Glutamatergic neuron (in vitro differentiated cells): ENCODE data around the gene FOLR2. TPM values are rescaled to one million over a fixed set of nuclear protein-coding genes. Genes with fewer than 3 reads are reported as not detected.

Experiments used
- DNase-seq: peaks from one replicate; pipeline ENCODE4 v3.0.0; 2022
- H3K27ac Mint-ChIP-seq: one replicate; pipeline ENCODE4 v1.8.0; 2020; ENCODE audit warnings: mild to moderate bottlenecking, mixed read lengths, inconsistent platforms; ENCODE audit not compliant: unreplicated experiment
- H3K27me3 Mint-ChIP-seq: one replicate; pipeline ENCODE4 v1.8.0; 2020; ENCODE audit warnings: mild to moderate bottlenecking, moderate library complexity, mixed read lengths, inconsistent platforms; ENCODE audit not compliant: unreplicated experiment
- H3K36me3 Mint-ChIP-seq: one replicate; pipeline ENCODE4 v1.8.0; 2020; ENCODE audit warnings: mild to moderate bottlenecking, mixed read lengths, inconsistent platforms; ENCODE audit not compliant: unreplicated experiment
- H3K4me1 Mint-ChIP-seq: one replicate; pipeline ENCODE4 v1.8.0; 2020; ENCODE audit warnings: mild to moderate bottlenecking, low read depth, mixed read lengths, inconsistent platforms; ENCODE audit not compliant: unreplicated experiment
- H3K4me3 Mint-ChIP-seq: one replicate; pipeline ENCODE4 v1.8.0; 2020; ENCODE audit warnings: mild to moderate bottlenecking, mixed read lengths, inconsistent platforms; ENCODE audit not compliant: unreplicated experiment
- H3K9me3 Mint-ChIP-seq: one replicate; pipeline ENCODE4 v1.8.0; 2020; ENCODE audit warnings: mild to moderate bottlenecking, moderate library complexity, mixed read lengths, inconsistent platforms; ENCODE audit not compliant: unreplicated experiment
- total RNA-seq: library from RNA; stranded (reverse); fragmentation: NEBNext Ultra II Directional; extraction: Animal tissue kit (Norgen Biotek cat#: 25700); gene quantifications from one replicate; pipeline ENCODE4 v1.2.1, GENCODE V29; 2021; ENCODE audit not compliant: unreplicated experiment
- TF ChIP-seq, protein P1 (sequence below): fragments of 200-600 bp; sonication (generic); IDR thresholded peaks from one replicate; pipeline ENCODE4 v1.5.0; 2021; ENCODE audit not compliant: partially characterized antibody, unreplicated experiment

FOLR2 gene
- total RNA-seq, 1 donor from 2014 or later, result not detected

DNA sequence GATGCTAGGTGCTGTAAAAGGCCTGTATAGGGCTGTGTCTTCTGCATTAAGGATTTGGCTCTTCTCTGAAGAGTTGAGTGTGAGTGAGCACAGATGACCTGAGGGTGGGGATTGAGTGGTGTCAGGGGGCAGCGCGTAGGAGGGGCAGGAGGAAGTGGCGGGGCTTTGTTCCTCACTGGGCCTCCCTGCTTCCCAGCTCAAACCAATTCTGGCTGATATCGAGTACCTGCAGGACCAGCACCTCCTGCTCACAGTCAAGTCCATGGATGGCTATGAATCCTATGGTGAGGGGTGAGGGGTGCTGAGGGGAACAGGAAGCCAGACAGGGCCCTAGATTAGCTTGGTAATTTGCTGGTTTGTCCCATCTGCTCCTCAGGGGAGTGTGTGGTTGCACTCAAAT lies 18.3 kb downstream of the FOLR2 start:
- H3K4me1 Mint-ChIP-seq, result peaks cover 2% of the 10 kb centered on the region
- no peaks in the 10 kb centered on the region for H3K36me3 Mint-ChIP-seq
- no peak overlapping the region for H3K27ac Mint-ChIP-seq
- H3K4me3 Mint-ChIP-seq, result no peak overlapping the region
- no peak for DNase-seq
- peaks cover 2% of the 10 kb centered on the region for H3K9me3 Mint-ChIP-seq
- TF ChIP-seq, protein P1, sequence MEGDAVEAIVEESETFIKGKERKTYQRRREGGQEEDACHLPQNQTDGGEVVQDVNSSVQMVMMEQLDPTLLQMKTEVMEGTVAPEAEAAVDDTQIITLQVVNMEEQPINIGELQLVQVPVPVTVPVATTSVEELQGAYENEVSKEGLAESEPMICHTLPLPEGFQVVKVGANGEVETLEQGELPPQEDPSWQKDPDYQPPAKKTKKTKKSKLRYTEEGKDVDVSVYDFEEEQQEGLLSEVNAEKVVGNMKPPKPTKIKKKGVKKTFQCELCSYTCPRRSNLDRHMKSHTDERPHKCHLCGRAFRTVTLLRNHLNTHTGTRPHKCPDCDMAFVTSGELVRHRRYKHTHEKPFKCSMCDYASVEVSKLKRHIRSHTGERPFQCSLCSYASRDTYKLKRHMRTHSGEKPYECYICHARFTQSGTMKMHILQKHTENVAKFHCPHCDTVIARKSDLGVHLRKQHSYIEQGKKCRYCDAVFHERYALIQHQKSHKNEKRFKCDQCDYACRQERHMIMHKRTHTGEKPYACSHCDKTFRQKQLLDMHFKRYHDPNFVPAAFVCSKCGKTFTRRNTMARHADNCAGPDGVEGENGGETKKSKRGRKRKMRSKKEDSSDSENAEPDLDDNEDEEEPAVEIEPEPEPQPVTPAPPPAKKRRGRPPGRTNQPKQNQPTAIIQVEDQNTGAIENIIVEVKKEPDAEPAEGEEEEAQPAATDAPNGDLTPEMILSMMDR, result no peak
- peaks cover 8% of the 10 kb centered on the region for H3K27me3 Mint-ChIP-seq

DNA sequence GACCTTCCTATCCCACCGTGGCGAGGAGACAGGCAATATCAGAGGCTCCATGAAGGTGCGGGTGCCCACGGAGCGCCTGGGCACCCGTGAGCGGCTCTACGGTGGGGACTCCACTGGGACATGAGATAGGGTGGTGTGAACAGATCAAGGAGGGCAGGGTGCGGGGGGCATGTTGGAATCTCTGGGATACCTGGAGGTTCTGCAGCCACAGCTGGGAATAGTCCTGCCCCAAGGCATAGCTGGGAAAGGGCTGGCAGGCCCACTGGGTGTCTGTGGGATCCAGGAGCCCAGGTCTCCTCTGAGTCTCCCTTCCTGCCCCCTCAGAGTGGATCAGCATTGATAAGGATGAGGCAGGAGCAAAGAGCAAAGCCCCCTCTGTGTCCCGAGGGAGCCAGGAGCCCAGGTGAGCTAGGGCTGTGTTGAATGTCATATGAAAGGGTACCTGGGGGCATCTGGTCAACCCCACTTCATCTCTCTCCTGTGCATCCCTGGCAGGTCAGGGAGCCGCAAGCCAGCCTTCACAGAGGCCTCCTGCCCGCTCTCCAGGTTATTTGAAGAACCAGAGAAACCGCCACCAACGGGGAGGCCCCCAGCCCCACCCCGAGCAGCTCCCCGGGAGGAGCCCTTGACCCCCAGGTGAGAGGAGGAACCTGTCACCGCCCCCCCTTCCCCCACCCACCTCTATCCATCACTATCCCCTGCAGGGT lies 18.9 kb downstream of the FOLR2 start:
- Mint-ChIP-seq H3K4me3 (no peak overlapping the region), H3K27me3 (peaks cover 11% of the 10 kb centered on the region), H3K36me3 (no peaks in the 10 kb centered on the region), H3K9me3 (peaks cover 2% of the 10 kb centered on the region), H3K4me1 (peaks cover 4% of the 10 kb centered on the region), H3K27ac (no peak overlapping the region)
- TF ChIP-seq, protein P1, result no peak
- DNase-seq, result no peak

DNA sequence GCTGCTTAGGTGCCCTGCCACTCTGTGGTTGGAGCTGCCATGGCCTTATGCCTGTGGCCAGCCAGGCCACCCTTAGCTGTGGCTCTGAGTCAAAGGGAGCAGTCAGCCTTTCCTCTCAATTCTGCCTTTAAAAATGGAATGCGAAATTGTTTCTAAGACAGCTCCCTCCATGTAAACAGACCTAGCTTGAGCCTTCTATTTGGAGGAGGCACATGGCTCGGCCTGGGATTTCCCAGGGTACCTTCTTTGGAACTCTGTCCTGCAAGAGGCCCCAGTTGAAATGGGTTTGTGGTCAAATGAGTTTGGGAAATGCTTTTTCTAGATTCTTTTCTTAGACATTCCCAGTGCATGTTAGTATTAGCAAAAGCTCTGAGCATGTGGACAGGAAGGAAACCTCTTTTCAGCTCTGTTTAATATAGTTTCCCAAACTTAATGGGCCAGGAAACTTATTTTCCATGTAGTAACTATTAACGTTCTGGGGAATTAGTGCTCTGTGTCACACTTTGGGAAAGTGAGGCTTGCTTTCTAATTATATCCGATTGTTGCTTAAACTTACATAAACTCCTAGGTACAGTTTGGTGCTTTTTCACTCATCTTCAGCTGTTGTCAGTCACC lies 19.6 kb downstream of the FOLR2 start:
- H3K27me3 Mint-ChIP-seq, result peaks cover 14% of the 10 kb centered on the region
- peaks cover 2% of the 10 kb centered on the region for H3K9me3 Mint-ChIP-seq
- H3K4me1 Mint-ChIP-seq, result peaks cover 4% of the 10 kb centered on the region
- TF ChIP-seq, protein P1, result no peak
- no peak overlapping the region for H3K27ac Mint-ChIP-seq
- no peak for DNase-seq
- no peak overlapping the region for H3K4me3 Mint-ChIP-seq
- H3K36me3 Mint-ChIP-seq, result no peaks in the 10 kb centered on the region

DNA sequence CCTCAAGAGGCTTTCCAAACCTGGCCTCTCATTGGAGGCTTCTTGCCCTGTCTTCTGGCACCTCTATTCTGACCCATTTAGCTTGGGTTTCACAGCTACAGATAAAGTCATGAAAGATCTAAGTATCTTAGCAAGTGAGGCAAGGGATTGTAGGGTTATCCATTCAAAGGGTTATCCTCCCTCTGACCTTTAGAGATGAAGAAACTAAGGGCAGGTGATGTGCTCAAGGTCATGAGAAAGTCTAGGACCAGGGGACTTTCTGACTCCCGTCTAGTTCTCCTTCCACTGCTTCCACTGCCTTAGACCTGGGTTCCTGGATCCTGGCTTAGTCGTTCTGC lies 20.1 kb downstream of the FOLR2 start:
- TF ChIP-seq, protein P1, result no peak
- no peak for DNase-seq
- no peak overlapping the region for H3K27ac Mint-ChIP-seq
- no peak overlapping the region for H3K4me3 Mint-ChIP-seq
- no peaks in the 10 kb centered on the region for H3K36me3 Mint-ChIP-seq
- peaks cover 2% of the 10 kb centered on the region for H3K9me3 Mint-ChIP-seq
- peaks cover 15% of the 10 kb centered on the region for H3K27me3 Mint-ChIP-seq
- H3K4me1 Mint-ChIP-seq, result peaks cover 4% of the 10 kb centered on the region
